Breast epithelium (tissue), 3 donors: Measurements from ENCODE around the gene PKIB.

Experiments
- POLR2A ChIP-seq: fragments of 450-650 bp; IDR thresholded peaks from one replicate; pipeline ENCODE4 v1.6.1; 2016; ENCODE audit warnings: antibody characterized with exemption, mild to moderate bottlenecking, moderate library complexity
- POLR2AphosphoS5 ChIP-seq, 3 donors: sonication (generic); formaldehyde crosslinking; IDR thresholded peaks; one replicate each; pipeline ENCODE4 v1.6.1; 2017; ENCODE audit warnings: antibody characterized with exemption in 3 of 3
- TF ChIP-seq, protein P1 (sequence below), 3 donors: fragments of 450-650 bp; IDR thresholded peaks; one replicate each; pipeline ENCODE4 v1.5.1; 2016 to 2017; ENCODE audit warnings: antibody characterized with exemption in 3 of 3, mild to moderate bottlenecking in 3 of 3, moderate library complexity in 3 of 3

DNA sequence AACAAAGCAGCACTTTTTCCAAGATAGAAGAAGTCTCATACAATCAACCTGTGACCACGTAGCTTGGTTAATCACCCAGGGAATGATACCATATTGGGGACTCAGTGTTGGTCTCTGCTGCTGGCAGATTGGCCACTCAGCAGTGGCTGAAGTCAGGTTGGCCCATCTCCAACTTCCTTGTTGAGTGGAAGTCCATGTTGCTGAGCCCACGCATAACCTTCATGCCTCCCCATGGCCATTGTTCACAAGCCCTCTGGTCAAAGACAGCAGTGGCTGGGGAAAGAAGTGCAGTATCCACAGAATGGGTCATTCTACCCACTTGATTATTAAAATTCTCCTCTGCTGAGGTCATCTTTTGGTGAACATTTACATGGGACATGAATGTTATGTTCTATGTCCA, 38.5 kb downstream of the PKIB start:
- TF ChIP-seq POLR2A: no peak
- TF ChIP-seq, protein P1, sequence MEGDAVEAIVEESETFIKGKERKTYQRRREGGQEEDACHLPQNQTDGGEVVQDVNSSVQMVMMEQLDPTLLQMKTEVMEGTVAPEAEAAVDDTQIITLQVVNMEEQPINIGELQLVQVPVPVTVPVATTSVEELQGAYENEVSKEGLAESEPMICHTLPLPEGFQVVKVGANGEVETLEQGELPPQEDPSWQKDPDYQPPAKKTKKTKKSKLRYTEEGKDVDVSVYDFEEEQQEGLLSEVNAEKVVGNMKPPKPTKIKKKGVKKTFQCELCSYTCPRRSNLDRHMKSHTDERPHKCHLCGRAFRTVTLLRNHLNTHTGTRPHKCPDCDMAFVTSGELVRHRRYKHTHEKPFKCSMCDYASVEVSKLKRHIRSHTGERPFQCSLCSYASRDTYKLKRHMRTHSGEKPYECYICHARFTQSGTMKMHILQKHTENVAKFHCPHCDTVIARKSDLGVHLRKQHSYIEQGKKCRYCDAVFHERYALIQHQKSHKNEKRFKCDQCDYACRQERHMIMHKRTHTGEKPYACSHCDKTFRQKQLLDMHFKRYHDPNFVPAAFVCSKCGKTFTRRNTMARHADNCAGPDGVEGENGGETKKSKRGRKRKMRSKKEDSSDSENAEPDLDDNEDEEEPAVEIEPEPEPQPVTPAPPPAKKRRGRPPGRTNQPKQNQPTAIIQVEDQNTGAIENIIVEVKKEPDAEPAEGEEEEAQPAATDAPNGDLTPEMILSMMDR (IDR thresholded peaks at IDR 0.05): no peak
- no peak for TF ChIP-seq POLR2AphosphoS5 (IDR thresholded peaks at IDR 0.05)
